HAP-1 (cell line): ENCODE results near the gene PVRIG.
"Not testable (repeated sequence)": the region's sequence is repeated elsewhere in the genome, so short reads cannot be mapped to it uniquely, and the experiment has no call there.

Experiments used
- DNase-seq, 2 experiments: peaks; one replicate each; pipeline ENCODE4 v3.0.0-alpha.2; 2016 to 2020; ENCODE audit warnings: low spot score in 2 of 2
- H3K27me3 ChIP-seq: fragments of 250-450 bp; sonication (Bioruptor Pico); 2 replicates; pipeline ENCODE4 v1.5.1; 2020; ENCODE audit warnings: low read depth, mild to moderate bottlenecking, moderate library complexity
- H3K36me3 ChIP-seq: fragments of 250-450 bp; sonication (Bioruptor Pico); replicated peaks from 2 replicates; pipeline ENCODE4 v1.5.1; 2020; ENCODE audit warnings: mild to moderate bottlenecking
- H3K4me1 ChIP-seq: fragments of 250-450 bp; sonication (Bioruptor Pico); 2 replicates; pipeline ENCODE4 v1.5.1; 2020; ENCODE audit warnings: mild to moderate bottlenecking
- H3K4me3 ChIP-seq: fragments of 250-450 bp; sonication (Bioruptor Pico); 2 replicates; pipeline ENCODE4 v1.5.1; 2020; ENCODE audit warnings: mild to moderate bottlenecking, moderate library complexity
- H3K9me3 ChIP-seq: fragments of 250-450 bp; sonication (Bioruptor Pico); 2 replicates; pipeline ENCODE4 v1.5.1; 2020; ENCODE audit warnings: mild to moderate bottlenecking, moderate library complexity
- in situ Hi-C: fragments of 300-500 bp; cut with MboI; formaldehyde crosslinking; loops from 3 replicates; pipeline ENCODE4 v1.14.3; 2020; ENCODE audit warnings: low sequenced_read_pairs, inconsistent platforms, mixed read lengths

Gene PVRIG

DNA sequence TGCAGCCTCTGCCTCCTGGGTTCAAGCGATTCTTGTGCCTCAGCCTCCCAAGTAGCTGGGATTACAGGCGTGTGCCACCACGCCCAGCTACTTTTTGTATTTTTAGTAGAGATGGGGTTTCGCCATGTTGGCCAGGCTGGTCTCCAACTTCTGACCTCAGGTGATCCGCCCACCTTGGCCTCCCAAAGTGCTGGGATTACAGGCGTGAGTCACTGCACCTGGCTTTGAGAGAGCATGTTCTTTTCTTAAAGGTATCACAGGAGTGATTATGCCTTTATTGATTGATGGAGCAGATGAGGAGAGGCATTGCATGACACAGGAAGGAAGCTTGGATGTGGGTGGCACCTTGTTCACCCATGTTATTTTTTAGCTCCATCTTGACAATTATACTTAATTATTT is 36.7 kb upstream of the PVRIG start:
- DNase-seq, H3K36me3 ChIP-seq, H3K4me1 ChIP-seq, H3K27me3 ChIP-seq, H3K4me3 ChIP-seq, in situ Hi-C loops, H3K9me3 ChIP-seq: not testable (repeated sequence)

DNA sequence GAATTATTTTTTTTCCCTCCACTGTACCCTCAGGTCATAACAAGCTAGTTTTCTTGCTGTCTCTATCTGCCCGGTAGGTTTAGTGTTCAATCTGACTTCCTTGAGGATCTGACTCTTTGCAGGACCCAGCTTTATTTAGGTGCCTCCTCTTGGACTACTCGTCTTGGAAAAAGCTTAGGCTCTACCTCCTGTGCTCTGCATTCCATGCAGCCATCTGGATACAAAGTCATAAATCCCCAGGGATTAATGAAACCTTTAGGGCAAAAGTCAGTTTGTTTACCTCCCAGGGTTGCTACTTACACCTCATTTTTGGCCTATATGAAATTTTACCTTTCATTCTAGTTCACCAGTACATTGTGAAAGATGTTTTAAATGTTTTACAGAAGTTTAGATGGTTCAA is 34.0 kb upstream of the PVRIG start:
- H3K4me3 ChIP-seq, result no peak overlapping the region
- peaks cover 7% of the 10 kb centered on the region for H3K4me1 ChIP-seq

DNA sequence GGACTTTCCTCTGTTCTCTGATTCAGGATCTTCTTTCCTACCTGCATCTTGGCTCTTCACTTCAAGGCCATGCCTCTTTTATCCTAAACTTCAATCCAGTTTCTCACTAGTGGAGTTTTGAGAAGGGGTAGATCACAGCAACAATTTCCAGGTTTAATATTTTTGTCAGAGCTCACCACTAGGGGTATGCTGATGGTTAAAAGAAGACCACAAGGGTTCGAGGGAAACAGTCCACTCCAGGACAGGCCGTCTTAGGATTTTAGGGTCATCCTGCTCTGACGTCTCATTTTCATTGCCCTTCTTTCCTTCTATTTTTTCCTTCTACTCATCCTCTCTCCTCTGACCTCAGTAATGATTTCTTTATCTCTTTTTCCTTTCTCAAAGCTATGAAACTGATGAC is 30.7 kb upstream of the PVRIG start:
- Histone ChIP-seq H3K4me1 (peaks cover 7% of the 10 kb centered on the region), H3K27me3 (no peaks in the 10 kb centered on the region), H3K9me3 (no peaks in the 10 kb centered on the region), H3K4me3 (no peak overlapping the region), H3K36me3 (no peaks in the 10 kb centered on the region)
- no peak for DNase-seq
- in situ Hi-C loops, result no loop called here

More for the DNA sequence above, 34.0 kb upstream of the PVRIG start:
- H3K9me3 ChIP-seq, result no peaks in the 10 kb centered on the region
- DNase-seq, result no peak
- H3K36me3 ChIP-seq, result no peaks in the 10 kb centered on the region
- H3K27me3 ChIP-seq, result peaks cover 2% of the 10 kb centered on the region; the same call in 1 of the 2 replicates
- in situ Hi-C loops, result no loop called here

DNA sequence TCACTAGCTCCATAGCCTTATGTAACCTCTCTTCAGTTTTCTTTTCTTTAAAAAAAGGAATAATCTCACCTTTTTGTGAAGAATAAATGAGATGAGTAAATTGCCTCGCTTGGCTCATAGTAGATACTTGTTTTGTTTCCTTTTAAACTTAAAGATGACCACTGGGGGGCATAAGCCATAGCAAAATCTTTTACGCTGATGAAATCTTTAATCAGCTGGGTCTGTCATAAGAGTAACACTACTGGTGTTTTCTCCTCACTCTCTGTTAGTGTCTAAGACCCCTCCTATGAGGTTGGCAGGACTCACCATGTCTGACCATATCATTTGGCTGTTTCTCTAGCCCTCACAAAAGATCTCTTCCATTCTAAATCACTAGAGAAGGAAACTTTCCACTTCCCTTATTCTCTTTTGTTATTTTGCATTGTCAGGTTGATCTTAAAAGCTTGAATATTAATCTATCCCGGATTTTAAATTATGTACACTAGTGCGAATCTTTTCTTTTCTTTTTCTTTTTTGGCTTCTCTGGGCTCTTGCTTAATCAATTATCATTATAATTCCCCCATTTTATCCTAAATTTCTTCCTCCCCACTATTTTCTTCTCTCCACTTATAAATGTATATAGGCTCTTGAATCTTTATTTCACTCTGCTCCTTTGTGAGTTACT is 29.6 kb upstream of the PVRIG start:
- no peaks in the 10 kb centered on the region for H3K36me3 ChIP-seq
- H3K4me1 ChIP-seq, result peaks cover 7% of the 10 kb centered on the region
- DNase-seq, result peak in 1 of 2 experiments; percentile 42
- in situ Hi-C loops, result no loop called here
- H3K4me3 ChIP-seq, result no peak overlapping the region
- H3K9me3 ChIP-seq, result no peaks in the 10 kb centered on the region
- H3K27me3 ChIP-seq, result no peaks in the 10 kb centered on the region

DNA sequence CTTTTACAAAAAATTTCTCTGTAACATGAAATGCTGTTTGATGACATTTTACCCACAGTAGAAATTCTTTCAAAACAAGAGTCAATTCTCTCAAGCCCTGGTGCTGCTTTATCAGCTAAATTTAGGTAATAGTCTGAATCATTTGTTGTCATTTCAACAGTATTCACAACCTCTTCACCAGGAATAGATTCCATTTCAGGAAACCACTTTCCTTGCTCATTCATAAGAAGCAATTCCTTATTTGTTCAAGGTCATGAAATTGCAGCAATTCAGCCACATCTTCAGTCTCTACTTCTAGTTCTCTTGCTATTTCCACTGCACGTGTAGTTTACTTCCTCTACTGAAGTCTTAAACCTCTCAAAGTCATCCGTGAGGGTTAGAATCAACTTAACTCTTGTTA is 28.0 kb upstream of the PVRIG start:
- DNase-seq, result no peak
- H3K4me3 ChIP-seq, result no peak overlapping the region
- H3K9me3 ChIP-seq, result no peaks in the 10 kb centered on the region
- in situ Hi-C loops, result no loop called here
- H3K27me3 ChIP-seq, result no peaks in the 10 kb centered on the region
- H3K36me3 ChIP-seq, result no peaks in the 10 kb centered on the region
- H3K4me1 ChIP-seq, result peaks cover 7% of the 10 kb centered on the region

DNA sequence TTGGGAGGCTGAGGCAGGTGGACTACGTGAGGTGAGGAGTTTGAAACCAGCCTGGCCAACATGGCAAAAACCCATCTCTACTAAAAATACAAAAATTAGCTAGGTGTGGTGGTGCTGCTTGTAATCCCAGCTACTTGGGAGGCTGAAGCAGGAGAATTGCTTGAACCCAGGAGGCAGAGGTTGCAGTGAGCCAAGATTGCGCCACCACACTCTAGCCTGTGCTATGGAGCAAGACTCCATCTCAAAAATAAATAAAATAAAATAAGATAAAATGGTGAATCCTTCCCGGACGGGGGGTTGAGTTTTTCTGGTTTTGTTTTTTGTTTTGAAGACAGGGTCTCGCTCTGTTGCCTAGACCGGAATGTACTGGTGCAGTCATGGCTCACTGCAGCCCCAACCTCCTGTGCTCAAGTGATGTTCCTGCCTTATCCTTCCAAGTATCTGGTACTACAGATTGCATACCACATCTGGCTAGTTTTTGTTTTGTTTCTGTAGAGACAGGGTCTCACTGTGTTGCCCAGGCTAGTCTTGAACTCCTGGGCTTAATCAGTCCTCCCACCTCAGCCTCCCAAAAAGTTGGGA is 27.4 kb upstream of the PVRIG start:
- H3K27me3 ChIP-seq, H3K4me1 ChIP-seq, H3K36me3 ChIP-seq, H3K4me3 ChIP-seq, DNase-seq, H3K9me3 ChIP-seq, in situ Hi-C loops: not testable (repeated sequence)

DNA sequence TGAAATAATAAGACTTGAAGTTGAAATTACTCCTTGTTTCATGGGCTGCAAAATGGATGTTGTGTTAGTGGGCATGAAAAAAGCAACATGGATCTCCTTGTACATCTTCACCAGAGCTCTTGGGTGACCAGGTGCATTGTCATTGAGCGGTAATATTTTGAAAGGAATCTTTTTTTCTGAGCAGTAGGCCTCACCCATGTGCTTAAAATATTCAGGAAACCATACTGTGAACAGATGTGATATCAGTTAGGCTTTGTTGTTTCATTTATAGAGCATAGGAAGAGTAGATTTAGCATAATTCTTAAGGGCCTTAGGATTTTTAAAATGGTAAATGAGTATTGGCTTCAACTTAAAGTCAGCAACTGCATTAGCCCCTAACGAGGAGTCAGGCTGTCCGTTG is 26.8 kb upstream of the PVRIG start:
- Histone ChIP-seq H3K4me1 (peaks cover 7% of the 10 kb centered on the region), H3K36me3 (no peaks in the 10 kb centered on the region), H3K4me3 (no peak overlapping the region), H3K27me3 (no peaks in the 10 kb centered on the region), H3K9me3 (no peaks in the 10 kb centered on the region)
- in situ Hi-C loops, result no loop called here
- no peak for DNase-seq

DNA sequence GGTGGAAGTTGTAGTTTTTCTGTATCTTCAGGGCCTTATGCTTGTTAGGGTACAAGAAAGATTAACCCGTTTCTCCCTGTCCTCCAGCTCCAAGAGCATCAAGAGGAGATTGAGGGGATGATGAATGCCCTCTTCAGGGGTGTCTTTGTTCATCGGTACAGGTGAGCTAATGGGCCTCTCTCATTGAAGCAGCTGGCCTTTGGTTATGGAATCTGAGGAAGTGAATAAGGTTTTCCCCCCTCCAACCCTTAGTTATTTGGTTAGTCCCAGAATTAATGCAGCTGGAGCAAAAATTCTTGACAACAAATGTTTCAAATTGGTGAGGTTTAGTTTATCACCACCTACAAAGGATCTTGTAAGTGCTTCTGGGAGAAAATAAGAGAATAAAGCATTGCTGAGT is 24.5 kb upstream of the PVRIG start:
- no peaks in the 10 kb centered on the region for H3K36me3 ChIP-seq
- peaks cover 4% of the 10 kb centered on the region for H3K4me1 ChIP-seq
- 0 out of 2 replicates have a peak, but pooled peaks cover 3% of the 10 kb centered on the region for H3K27me3 ChIP-seq
- in situ Hi-C loops, result no loop called here
- no peaks in the 10 kb centered on the region for H3K9me3 ChIP-seq
- no peak overlapping the region for H3K4me3 ChIP-seq
- no peak for DNase-seq

DNA sequence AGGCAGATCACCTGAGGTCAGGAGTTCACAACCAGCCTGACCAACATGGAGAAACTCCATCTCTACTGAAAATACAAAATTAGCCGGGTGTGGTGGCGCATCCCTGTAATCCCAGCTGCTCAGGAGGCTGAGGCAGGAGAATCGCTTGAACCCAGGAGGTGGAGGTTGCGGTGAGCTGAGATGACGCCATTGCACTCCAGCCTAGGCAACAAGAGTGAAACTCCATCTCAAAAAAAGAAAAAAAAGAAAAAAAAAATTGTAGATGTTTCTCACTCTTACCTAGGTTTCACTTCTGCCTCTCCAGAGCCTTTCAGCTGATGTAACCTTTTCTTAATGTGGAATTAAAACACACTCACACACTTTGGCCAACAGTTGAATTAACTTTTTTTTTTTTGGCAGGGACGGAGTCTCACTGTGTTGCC is 23.8 kb upstream of the PVRIG start:
- not testable (repeated sequence) for H3K4me3 ChIP-seq, DNase-seq

DNA sequence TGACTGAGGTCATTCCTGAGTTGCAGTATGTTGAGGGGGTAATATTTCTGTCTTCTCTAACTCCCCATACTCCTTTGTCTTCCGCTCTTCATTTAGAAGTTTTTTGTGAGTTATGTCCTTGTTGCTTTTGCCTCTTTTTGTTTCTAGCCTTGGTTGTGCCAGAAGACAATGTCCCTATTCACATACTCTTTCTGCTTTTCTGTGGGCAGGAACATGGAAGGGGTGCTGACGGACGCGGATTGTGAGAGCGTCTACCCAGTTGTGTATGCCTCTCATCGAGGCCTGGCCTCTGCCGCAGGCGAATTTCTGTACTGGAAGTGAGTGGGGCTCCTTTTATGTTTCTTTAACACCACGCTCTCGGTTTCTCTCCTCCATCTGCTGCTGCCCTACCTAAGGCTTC is 21.5 kb upstream of the PVRIG start:
- DNase-seq, result no peak
- H3K9me3 ChIP-seq, result no peaks in the 10 kb centered on the region
- H3K36me3 ChIP-seq, result no peaks in the 10 kb centered on the region
- no peak overlapping the region for H3K4me3 ChIP-seq
- in situ Hi-C loops, result no loop called here
- H3K4me1 ChIP-seq, result no peaks in the 10 kb centered on the region
- peaks cover 18% of the 10 kb centered on the region for H3K27me3 ChIP-seq

More for the DNA sequence above, 23.8 kb upstream of the PVRIG start:
- H3K27me3 ChIP-seq, H3K36me3 ChIP-seq, in situ Hi-C loops, H3K9me3 ChIP-seq, H3K4me1 ChIP-seq: not testable (repeated sequence)

DNA sequence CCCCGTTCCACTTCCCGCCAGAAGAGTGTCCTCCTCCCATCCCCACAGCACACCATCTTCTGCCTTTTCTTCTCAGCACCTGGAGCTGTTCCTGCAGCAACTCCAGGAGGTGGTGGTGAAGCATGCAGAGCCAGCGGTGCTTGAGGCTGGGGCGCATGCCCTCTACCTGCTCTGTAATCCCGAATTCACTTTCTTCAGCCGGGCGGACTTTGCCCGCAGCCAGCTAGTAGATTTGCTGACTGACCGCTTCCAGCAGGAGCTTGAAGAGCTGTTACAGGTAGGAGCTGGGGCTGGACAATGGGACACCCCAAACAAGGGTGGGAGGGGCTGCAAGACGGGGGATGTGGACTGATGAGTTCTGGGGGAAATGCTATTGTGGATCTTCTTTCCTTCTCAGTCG is 19.1 kb upstream of the PVRIG start:
- Histone ChIP-seq H3K4me3 (no peak overlapping the region), H3K36me3 (no peaks in the 10 kb centered on the region), H3K9me3 (no peaks in the 10 kb centered on the region), H3K4me1 (no peaks in the 10 kb centered on the region), H3K27me3 (peaks cover 18% of the 10 kb centered on the region)
- DNase-seq, result no peak
- in situ Hi-C loops, result no loop called here

DNA sequence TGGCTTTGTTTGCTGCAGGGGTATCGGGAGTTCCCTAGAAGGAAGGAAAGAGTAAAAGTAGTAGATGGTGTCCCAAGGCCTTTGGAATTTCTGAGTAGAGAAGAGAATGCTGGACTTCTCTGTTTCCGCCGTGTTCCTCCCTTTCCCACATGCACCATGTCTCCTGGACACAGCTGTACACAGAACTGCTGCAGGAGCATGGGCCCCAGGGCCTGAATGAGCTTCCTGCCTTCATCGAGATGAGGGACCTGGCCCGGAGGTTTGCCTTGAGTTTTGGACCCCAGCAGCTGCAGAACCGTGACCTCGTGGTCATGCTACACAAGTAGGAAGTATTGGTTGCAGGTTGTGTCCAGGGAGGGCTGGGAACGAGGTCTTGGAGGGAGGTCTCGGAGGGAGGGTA is 15.3 kb upstream of the PVRIG start:
- no peak for DNase-seq
- Histone ChIP-seq H3K36me3 (no peaks in the 10 kb centered on the region), H3K4me3 (no peak overlapping the region), H3K27me3 (peaks cover 23% of the 10 kb centered on the region), H3K4me1 (no peaks in the 10 kb centered on the region), H3K9me3 (no peaks in the 10 kb centered on the region; the same call in 1 of the 2 replicates)
- in situ Hi-C loops, result no loop called here

DNA sequence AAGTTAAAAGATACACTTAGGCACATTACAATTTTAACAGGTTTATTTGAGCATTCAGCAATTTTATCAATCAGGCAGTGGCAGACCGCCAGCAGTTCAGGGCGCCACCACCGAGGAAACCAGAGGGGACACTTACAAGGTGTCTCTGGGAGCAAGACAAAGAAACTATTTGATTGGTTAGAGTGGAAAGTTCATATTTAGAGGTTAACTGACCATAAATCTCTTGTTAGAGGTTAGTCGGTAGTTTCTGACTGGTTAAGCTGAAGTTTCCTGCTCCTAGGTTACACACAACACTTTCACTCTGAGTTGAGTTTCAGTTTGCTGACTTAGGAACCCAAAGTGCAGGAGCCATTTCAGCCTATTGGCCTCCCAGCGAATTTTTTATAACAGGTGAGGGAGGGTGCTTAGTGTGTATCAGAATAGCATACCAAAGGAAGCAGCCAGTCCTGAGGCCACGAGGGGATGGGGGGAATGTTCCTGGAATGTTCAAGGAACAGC is 10.8 kb upstream of the PVRIG start:
- DNase-seq, result no peak
- Histone ChIP-seq H3K9me3 (no peaks in the 10 kb centered on the region; the same call in 1 of the 2 replicates), H3K36me3 (no peaks in the 10 kb centered on the region), H3K4me1 (no peaks in the 10 kb centered on the region), H3K4me3 (no peak overlapping the region), H3K27me3 (peaks cover 6% of the 10 kb centered on the region)
- in situ Hi-C loops, result no loop called here

DNA sequence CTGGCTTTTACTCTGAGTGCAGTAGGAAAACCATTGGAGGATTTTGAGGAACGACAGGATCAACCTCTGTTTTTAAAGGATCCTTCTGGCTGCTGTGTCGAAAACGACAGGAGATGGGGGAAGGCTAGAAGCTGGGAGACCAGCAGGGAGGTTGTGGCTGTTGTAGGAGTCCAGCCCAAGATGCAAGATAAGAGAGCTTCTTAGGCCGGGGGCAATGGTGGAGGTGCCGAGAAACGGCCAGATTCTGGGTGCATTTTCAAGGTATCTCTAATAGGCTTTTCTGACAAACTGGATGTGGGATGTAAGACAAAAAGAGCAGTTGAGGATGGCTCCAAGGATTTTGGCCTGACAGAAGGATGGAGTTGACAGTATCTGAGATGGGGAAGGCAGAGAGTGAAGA is 10.3 kb upstream of the PVRIG start:
- no peak overlapping the region for H3K4me3 ChIP-seq
- H3K36me3 ChIP-seq, result no peaks in the 10 kb centered on the region
- no peaks in the 10 kb centered on the region; the same call in 1 of the 2 replicates for H3K9me3 ChIP-seq
- no peak for DNase-seq
- peaks cover 6% of the 10 kb centered on the region for H3K27me3 ChIP-seq
- no peaks in the 10 kb centered on the region for H3K4me1 ChIP-seq
- in situ Hi-C loops, result no loop called here
